GM12865 (cell line): ENCODE data around the gene GPR37.

Experiments used
- DNase-seq: peaks from one replicate; pipeline ENCODE4 v3.0.0; 2010; ENCODE audit warnings: low read depth
- H3K4me3 ChIP-seq: 2 replicates; pipeline ENCODE4 v1.5.1; 2011; ENCODE audit warnings: mild to moderate bottlenecking, low read depth, low read length, control low read depth
- CTCF ChIP-seq: IDR thresholded peaks from 2 replicates; pipeline ENCODE4 v1.5.1; 2011; ENCODE audit warnings: low read length, control low read depth, low read depth, inconsistent platforms; ENCODE audit not compliant: insufficient read depth; ENCODE audit errors: missing control alignments

Gene GPR37

DNA sequence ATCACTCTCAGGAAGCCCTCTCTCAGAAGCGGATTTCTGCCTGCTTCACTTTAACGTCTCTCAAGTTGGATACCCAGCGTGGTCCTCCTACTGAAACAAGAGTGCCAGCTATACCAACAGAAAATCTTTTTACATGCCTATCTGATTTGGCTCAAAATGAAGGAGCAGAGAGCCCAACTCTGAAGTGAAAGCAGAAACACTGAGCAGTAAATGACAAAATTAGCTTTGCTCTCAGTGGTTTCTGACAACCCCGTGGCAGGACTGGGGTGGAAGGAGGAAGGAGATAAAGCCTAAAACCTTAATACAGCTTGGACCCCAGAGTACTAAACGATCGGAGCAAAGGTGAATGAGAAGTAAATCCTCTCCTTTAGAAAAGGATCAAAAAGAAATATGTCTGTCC lies 25.1 kb upstream of the GPR37 start:
- TF ChIP-seq CTCF, result no peak
- H3K4me3 ChIP-seq, result no peak overlapping the region
- no peak for DNase-seq

GRCh38 chr7:124785994-124786393 lies 20.4 kb upstream of the GPR37 start:
- H3K4me3 ChIP-seq, result no peak overlapping the region
- TF ChIP-seq CTCF, result no peak
- no peak for DNase-seq

DNA sequence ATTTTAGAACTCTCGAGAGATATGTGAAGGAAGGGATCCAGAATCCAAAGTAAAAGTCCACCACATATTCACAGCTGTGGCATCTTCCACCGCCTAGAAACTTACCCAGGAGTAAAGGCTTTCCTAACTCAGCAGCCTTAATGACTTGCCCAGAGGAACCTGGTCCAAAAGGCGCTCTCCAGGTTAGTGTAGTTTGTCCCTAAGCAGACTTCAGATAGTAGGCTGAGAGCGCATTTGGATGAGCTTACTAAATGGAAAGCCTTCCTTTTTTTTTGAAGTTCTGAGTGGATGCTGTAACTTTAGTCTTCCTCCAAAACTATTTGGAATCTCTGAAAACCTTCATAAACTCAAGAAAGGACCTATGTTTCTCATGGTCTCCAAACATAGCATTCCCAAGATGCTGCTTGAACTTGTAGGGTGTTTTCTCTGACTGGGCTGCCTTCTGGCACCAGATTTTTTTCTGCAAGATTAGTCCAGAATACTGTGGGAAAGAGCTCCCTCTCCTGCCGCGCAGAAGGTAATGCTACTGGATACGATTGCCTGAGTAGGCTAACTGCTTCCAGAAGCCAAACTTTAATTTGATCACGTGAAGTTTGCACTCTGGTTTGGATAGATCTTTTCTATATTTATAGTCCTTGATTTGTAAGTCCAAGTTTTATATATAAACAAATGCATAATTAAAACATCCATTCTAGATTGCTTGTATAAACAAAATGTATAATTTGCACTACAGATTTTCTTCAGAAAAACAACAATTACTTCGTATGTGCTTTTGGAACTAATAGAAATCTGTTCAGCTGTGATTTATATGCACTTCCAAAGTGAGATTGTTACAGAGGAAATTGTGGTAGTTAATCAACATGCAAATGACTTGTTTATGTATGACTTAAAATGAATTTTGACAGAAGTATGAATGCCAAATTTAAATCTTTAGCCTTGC lies 19.6 kb upstream of the GPR37 start:
- DNase-seq, result peak; percentile 55
- TF ChIP-seq CTCF, result peak; percentile 78

GRCh38 chr7:124783271-124783670 lies 17.7 kb upstream of the GPR37 start:
- no peak overlapping the region for H3K4me3 ChIP-seq
- TF ChIP-seq CTCF, result no peak
- no peak for DNase-seq

More for the DNA sequence above, 19.6 kb upstream of the GPR37 start:
- H3K4me3 ChIP-seq, result no peak overlapping the region

DNA sequence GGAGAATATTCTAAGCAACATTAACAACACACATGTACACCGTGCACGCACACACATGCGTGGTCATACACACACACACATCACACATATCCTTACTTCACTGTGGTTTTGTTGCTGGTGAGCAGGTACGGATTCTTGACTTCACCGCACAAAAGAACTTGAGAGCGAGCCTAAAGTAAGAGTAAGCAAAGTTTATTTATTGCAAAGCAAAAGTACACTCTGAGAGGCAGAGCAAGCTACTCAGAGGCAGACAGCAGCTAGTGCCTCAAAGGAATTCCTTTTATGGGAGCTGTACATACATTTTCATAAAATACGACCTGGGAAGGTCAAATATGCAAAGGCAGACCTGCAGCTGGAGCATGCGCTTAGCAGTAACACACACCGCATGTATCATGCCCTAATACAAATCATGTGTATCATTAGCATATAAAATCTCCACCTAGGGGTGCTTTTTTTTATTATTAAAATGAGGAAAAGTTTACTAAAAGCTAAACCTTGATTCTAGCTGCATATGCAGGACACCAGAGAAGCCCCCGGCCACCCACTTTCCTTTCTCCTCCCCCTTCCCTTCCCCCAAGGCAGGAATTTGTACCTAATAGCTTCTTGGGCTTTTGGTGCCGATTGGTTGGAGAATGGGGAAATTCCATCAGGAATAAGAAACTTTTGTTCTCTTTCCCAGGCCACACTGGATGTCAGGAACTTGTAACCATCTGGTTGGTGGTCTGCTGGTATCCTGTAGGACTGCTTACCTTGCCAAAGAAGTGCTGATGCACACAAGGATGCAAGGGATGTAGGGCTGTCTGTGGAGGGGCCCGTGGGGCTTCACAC lies 16.5 kb upstream of the GPR37 start:
- no peak for DNase-seq
- no peak for TF ChIP-seq CTCF
- no peak overlapping the region for H3K4me3 ChIP-seq

DNA sequence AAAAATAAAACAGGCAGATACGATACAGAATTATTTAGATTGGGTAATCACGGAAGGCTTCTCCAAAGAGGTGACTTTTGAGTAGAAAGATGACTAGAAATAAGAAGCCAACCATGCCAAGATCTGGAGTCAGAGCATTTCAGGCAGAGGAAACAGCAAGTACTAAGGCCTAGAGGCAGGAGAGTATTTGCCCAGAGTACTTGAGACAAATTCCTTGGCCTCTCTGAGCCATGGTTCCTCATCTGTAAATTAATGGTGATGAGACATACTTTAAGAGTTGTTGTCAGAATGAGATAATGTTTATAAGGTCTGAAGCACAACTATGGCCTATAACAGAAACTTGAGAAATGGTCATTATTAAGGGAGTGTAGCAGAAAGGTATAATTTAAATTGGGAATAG lies 15.8 kb upstream of the GPR37 start:
- no peak for TF ChIP-seq CTCF
- DNase-seq, result no peak
- H3K4me3 ChIP-seq, result no peak overlapping the region
